Activated gamma-delta T cell treated with anti-CD3 and anti-CD28 coated beads, Interleukin-2, amount 50 U/mL, for 16 hours (primary cell): ENCODE results near the gene CRYGN.

Experiments used
- DNase-seq: peaks from one replicate; pipeline ENCODE4 v3.0.0-alpha.2; 2020; ENCODE audit warnings: low read depth

Gene CRYGN

DNA sequence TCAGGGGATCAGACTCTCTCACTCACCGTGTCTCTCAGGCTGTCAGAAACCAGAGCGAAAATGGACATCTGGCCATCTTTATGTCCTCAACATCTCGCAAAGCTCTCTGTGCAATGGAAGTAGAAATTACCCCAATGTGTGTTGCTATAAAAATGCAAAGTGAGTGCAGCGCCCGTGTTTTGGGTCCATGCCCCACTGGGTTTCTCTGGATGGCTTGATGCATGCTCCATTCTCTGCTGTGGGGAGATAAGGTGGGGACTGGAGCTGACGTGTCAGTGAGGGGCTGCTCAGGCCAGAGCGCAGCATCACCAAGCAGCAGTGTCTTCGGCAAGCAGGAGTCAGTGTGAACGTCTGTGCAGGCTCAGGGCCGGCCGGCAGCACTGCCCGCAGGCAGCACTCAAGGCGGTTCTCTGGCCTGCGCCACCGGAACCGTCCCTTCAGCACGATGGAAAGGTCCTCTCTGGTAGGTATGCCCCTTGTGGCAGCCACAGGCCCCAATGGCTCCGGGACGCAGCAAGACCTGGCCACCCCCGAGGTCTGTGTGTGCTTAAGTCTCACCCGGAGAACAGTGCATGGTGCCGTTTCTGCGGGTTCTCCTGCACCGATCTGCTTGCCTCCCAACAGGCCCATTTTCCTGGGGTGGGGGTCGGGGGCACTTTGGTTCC is 60.3 kb downstream of the CRYGN start:
- no peak for DNase-seq

DNA sequence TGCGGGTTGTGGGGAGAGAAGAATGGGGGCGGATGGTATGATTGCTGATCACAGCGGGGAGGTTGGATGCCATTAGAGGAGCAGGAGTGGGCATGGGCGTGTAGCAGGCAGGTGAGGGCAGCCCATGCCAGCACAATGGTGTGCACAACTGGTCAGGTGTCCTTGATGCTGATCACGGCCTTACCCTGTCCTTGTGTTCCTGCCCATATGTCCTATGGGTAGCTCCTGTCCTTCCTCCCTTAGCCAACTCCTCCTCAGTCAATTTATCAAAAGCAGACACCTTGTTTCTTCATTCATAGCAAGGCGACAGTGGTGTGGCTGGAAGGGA is 60.8 kb downstream of the CRYGN start:
- no peak for DNase-seq
